ENCODE data around the gene BLVRA.

- no peak for TF ChIP-seq POLR2A (IDR thresholded peaks at IDR 0.05)
- TF ChIP-seq, protein P1, sequence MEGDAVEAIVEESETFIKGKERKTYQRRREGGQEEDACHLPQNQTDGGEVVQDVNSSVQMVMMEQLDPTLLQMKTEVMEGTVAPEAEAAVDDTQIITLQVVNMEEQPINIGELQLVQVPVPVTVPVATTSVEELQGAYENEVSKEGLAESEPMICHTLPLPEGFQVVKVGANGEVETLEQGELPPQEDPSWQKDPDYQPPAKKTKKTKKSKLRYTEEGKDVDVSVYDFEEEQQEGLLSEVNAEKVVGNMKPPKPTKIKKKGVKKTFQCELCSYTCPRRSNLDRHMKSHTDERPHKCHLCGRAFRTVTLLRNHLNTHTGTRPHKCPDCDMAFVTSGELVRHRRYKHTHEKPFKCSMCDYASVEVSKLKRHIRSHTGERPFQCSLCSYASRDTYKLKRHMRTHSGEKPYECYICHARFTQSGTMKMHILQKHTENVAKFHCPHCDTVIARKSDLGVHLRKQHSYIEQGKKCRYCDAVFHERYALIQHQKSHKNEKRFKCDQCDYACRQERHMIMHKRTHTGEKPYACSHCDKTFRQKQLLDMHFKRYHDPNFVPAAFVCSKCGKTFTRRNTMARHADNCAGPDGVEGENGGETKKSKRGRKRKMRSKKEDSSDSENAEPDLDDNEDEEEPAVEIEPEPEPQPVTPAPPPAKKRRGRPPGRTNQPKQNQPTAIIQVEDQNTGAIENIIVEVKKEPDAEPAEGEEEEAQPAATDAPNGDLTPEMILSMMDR (IDR thresholded peaks at IDR 0.05), result no peak
Measured at GRCh38 chr7:43735403-43735801, 23.1 kb upstream of the BLVRA start.

All from lower leg skin (tissue), 3 donors.